AG09319 (cell line): ENCODE measurements around the gene DPF3.

ENCODE experiments used
- DNase-seq: peaks from one replicate; pipeline ENCODE4 v3.0.0-alpha.2; 2010; ENCODE audit warnings: low read depth; ENCODE audit errors: extremely low read depth
- TF ChIP-seq, protein P1 (sequence below): IDR thresholded peaks from 2 replicates; pipeline ENCODE4 v1.5.1; 2011; ENCODE audit warnings: low read depth, mild to moderate bottlenecking, inconsistent platforms, low read length, moderate library complexity

Gene DPF3

DNA sequence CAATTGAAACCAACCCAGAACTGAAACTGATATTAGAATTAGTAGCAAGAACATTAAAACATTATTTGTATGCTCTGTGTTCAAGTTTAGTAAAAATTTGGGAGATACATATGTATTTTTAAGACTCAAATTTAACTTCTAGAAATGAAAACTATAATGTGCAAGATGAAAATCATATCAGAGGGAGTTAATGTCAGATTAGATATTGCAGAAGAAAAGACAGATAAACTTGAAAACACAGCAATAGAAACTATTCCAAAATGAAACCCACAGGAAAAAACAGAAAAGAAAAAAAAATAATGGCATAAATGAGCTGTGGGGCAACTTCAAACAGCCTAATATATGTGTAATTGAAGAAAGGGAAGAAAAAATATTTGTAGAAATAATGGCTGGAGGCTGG lies 134.9 kb downstream of the DPF3 start:
- TF ChIP-seq, protein P1, sequence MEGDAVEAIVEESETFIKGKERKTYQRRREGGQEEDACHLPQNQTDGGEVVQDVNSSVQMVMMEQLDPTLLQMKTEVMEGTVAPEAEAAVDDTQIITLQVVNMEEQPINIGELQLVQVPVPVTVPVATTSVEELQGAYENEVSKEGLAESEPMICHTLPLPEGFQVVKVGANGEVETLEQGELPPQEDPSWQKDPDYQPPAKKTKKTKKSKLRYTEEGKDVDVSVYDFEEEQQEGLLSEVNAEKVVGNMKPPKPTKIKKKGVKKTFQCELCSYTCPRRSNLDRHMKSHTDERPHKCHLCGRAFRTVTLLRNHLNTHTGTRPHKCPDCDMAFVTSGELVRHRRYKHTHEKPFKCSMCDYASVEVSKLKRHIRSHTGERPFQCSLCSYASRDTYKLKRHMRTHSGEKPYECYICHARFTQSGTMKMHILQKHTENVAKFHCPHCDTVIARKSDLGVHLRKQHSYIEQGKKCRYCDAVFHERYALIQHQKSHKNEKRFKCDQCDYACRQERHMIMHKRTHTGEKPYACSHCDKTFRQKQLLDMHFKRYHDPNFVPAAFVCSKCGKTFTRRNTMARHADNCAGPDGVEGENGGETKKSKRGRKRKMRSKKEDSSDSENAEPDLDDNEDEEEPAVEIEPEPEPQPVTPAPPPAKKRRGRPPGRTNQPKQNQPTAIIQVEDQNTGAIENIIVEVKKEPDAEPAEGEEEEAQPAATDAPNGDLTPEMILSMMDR, result no peak
- no peak for DNase-seq

DNA sequence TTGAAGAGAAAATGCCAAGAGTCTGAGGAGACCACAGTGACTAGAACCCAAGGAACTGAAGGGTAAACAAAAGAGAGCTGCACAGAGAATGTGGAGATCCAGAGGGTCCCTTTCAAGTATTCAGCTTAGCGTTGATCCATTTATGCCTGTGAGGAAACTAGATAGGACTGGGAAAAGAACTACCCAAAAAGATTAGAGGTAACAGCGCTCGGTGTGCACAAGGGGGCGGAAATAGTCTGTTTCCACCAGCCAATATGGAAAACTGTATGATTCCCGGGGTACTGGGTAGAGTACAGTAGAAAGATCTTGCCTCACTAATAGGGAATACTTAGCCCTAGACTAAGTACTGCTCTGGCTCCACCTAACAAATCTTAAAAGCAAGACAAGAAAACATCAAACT lies 135.5 kb downstream of the DPF3 start:
- no peak for DNase-seq
- TF ChIP-seq, protein P1, result no peak

DNA sequence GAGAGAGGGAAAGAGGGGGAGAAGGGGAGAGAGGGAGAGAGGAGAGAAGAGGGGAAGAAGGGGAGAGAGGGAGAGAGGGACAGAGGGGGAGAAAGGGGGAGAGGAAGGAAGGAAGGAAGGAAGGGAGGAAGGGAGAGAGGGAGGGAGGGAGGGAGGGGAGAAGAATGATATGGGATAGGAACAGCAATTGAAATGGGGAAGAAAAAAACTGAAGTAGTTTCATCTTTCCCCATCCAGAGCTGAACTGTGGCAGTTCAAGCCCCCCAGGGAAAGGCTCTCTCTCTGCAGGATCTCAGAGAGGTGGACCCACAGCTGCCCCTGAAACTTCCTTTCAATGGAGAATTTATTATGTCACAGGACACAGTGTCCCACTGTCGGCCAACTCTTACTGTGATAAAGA lies 136.9 kb downstream of the DPF3 start:
- no peak for DNase-seq
- TF ChIP-seq, protein P1, result no peak

DNA sequence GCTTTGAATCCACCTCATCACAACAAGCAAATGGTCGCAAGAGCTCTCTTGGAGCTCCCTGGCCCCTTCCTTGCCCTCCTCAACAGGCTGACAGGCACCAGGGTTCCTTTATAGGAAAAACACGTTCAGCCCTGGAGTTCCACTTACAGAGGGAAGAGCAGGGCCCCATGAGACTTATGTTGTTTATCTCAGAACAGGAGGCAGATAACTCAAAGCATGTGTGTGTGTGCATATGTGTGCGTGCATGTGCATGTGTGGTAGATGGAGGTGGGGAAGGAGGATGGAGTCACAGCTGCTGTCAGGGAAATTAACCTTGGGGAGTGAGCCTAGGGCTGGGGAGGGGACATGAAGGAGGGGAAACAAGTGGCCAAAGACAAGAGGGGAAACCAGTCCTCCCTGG lies 138.1 kb downstream of the DPF3 start:
- peak; percentile 46 for DNase-seq
- TF ChIP-seq, protein P1, result no peak

DNA sequence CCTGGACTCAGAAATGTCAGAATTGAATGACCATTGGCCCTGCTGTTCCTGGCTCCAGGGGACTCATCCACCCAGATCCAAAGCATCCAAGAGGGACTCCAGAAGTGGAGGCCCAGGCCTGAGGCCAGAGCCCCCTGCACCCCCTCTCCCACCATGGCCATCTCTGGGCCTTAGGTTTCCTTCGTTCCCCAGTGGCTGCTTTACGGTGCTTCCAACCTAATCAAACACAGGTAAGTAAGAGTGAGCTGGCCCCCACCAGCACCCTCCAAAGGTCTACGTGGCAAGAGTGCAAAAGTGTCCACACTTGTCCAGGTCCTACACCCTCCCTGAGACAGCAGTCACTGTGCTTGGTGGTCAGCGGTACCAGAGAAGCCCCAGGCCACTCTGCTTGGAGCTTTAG lies 139.0 kb downstream of the DPF3 start:
- TF ChIP-seq, protein P1, result no peak
- DNase-seq, result no peak

DNA sequence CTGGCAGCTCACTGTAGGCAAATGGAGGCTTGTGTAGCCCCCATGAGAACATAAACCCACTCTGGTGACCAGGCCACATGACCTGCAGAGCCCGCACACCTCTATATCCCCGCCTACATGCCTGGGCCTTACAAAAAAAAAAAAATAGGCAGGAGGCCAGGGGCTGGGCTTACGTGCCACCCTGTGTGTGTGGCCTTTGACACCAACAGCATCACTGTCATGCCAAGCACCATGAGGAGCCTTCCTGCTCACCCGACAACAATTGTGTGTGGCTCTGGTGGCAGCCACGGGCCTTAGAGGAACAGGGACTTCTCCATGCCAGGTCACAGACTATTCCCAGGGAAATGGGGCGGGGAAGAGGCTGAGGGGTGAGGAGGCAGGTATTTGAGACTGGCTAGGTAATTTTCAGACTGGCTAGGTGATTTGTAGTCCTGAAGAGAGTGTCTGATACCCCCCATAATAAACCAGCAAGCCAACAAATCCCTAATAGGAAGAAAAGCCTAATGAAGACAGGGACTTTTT lies 140.0 kb downstream of the DPF3 start:
- TF ChIP-seq, protein P1, result no peak
- no peak for DNase-seq

DNA sequence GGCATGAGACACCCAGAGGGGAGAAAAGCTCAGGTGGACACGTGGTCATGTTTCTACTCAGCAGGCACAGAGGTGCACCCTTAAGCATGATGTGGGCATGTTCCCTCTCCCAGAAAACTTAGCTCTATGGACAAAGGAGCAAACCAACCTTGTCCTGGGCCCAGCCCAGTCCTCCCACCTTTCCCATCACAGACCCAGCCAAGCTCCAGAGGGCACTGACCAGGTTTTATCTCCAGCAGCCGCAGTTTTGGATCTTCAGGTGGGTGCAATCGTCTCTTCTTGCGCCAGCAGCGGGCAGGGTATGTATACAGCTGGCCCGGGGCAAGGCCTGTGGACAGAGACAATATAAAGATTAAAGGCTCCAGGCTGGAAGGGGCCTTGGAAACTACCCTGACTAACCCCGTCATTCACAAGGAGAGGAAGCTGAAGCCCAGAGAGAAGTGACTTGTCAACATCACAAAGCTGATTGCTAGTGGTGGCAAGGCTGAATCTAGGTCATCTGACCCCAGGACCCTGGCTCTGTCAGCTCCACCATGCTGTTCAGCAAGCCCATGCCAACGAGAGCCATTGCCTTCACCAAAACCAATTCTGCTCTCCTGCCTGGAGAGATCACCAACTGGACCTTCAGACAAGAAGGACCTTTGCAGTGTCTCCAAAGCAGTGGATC lies 140.7 kb downstream of the DPF3 start:
- DNase-seq, result no peak
- TF ChIP-seq, protein P1, result no peak
